ENCODE data around the gene FOXP2. TPM values are rescaled to one million over a fixed set of nuclear protein-coding genes. Genes with fewer than 3 reads are reported as not detected.
A peak's percentile ranks its signal among the peaks of the same experiment; 100 is the strongest.

FOXP2 gene
- total RNA-seq, 2 donors from 2014 or later: 13.3 to 14.9 TPM

GRCh38 chr7:114653364-114654088, 238.9 kb downstream of the FOXP2 start:
- H3K36me3 ChIP-seq (ENCODE audit: control insufficient read depth, insufficient read depth, low read length): no peaks in the 10 kb centered on the region
- TF ChIP-seq CTCF (conservative IDR thresholded peaks at IDR 0.05): no peak
- peaks cover 35% of the 10 kb centered on the region for H3K4me1 Mint-ChIP-seq
- 79 to 100% methylated on average over 1 to 10 of the region's 10 CpGs for WGBS, 2 experiments (ENCODE audit: insufficient coverage in 1 of 2, insufficient read length in 1 of 2)
- no peaks in the 10 kb centered on the region for H3K27me3 ChIP-seq (ENCODE audit: control insufficient read depth, insufficient read depth, low read length, poor library complexity, severe bottlenecking)
- no peaks in the 10 kb centered on the region for H3K36me3 Mint-ChIP-seq (ENCODE audit: low read depth)
- no peak for DNase-seq
- H3K4me1 ChIP-seq (ENCODE audit: control insufficient read depth, insufficient read depth, low read length): peaks cover 4% of the 10 kb centered on the region
- H3K27me3 Mint-ChIP-seq (ENCODE audit: insufficient read depth): no peaks in the 10 kb centered on the region
- H3K4me3 ChIP-seq (ENCODE audit: low read length): no peak overlapping the region
- no peak overlapping the region for H3K27ac Mint-ChIP-seq
- no peak overlapping the region for H3K9ac ChIP-seq (ENCODE audit: extremely low read depth, low read length, poor library complexity, severe bottlenecking)
- H3K9me3 Mint-ChIP-seq: no peaks in the 10 kb centered on the region
- peak overlapping the region; percentile 25 for H3K27ac ChIP-seq (ENCODE audit: low read depth, low read length)
- H3K4me3 Mint-ChIP-seq: no peak overlapping the region
- H3K9me3 ChIP-seq (ENCODE audit: control insufficient read depth, low read length): no peaks in the 10 kb centered on the region

- H3K4me1 Mint-ChIP-seq: peaks cover 45% of the 10 kb centered on the region
- no peak overlapping the region for H3K4me3 Mint-ChIP-seq
- no peak for TF ChIP-seq CTCF (conservative IDR thresholded peaks at IDR 0.05)
- H3K4me3 ChIP-seq (ENCODE audit: low read length): no peak overlapping the region
- no peaks in the 10 kb centered on the region for H3K27me3 ChIP-seq (ENCODE audit: control insufficient read depth, insufficient read depth, low read length, poor library complexity, severe bottlenecking)
- H3K27ac ChIP-seq (ENCODE audit: low read depth, low read length): no peak overlapping the region
- no peaks in the 10 kb centered on the region for H3K36me3 Mint-ChIP-seq (ENCODE audit: low read depth)
- H3K36me3 ChIP-seq (ENCODE audit: control insufficient read depth, insufficient read depth, low read length): no peaks in the 10 kb centered on the region
- H3K9me3 Mint-ChIP-seq: no peaks in the 10 kb centered on the region
- H3K9me3 ChIP-seq (ENCODE audit: control insufficient read depth, low read length): no peaks in the 10 kb centered on the region
- H3K27me3 Mint-ChIP-seq (ENCODE audit: insufficient read depth): no peaks in the 10 kb centered on the region
- peaks cover 6% of the 10 kb centered on the region for H3K4me1 ChIP-seq (ENCODE audit: control insufficient read depth, insufficient read depth, low read length)
- H3K27ac Mint-ChIP-seq: no peak overlapping the region
- H3K9ac ChIP-seq (ENCODE audit: extremely low read depth, low read length, poor library complexity, severe bottlenecking): no peak overlapping the region
- 93 to 100% methylated on average over 2 to 3 of the region's 3 CpGs for WGBS, 2 experiments (ENCODE audit: insufficient coverage in 1 of 2, insufficient read length in 1 of 2)
- DNase-seq: no peak
These were observed 241.9 kb downstream of the FOXP2 start for GRCh38 chr7:114656466-114656865.

- Mint-ChIP-seq H3K36me3 (ENCODE audit: low read depth) (no peaks in the 10 kb centered on the region), H3K4me3 (no peak overlapping the region), H3K9me3 (no peaks in the 10 kb centered on the region), H3K27ac (no peak overlapping the region), H3K4me1 (peaks cover 47% of the 10 kb centered on the region), H3K27me3 (ENCODE audit: insufficient read depth) (no peaks in the 10 kb centered on the region)
- 100% methylated on average over 1 of the region's 2 CpGs for WGBS, 2 experiments (ENCODE audit: insufficient coverage in 1 of 2, insufficient read length in 1 of 2)
- peaks cover 6% of the 10 kb centered on the region for H3K4me1 ChIP-seq (ENCODE audit: control insufficient read depth, insufficient read depth, low read length)
- H3K36me3 ChIP-seq (ENCODE audit: control insufficient read depth, insufficient read depth, low read length): no peaks in the 10 kb centered on the region
- no peak overlapping the region for H3K4me3 ChIP-seq (ENCODE audit: low read length)
- TF ChIP-seq CTCF (conservative IDR thresholded peaks at IDR 0.05): no peak
- no peaks in the 10 kb centered on the region for H3K27me3 ChIP-seq (ENCODE audit: control insufficient read depth, insufficient read depth, low read length, poor library complexity, severe bottlenecking)
- no peak overlapping the region for H3K9ac ChIP-seq (ENCODE audit: extremely low read depth, low read length, poor library complexity, severe bottlenecking)
- DNase-seq: no peak
- H3K9me3 ChIP-seq (ENCODE audit: control insufficient read depth, low read length): no peaks in the 10 kb centered on the region
- H3K27ac ChIP-seq (ENCODE audit: low read depth, low read length): no peak overlapping the region
These were observed 242.7 kb downstream of the FOXP2 start for GRCh38 chr7:114657279-114657678.

All from endodermal cell (in vitro differentiated cells).